AG04450 (cell line): ENCODE measurements around the gene PSMC6. TPM values are rescaled to one million over a fixed set of nuclear protein-coding genes. Genes with fewer than 3 reads are reported as not detected.
A peak's percentile ranks its signal among the peaks of the same experiment; 100 is the strongest.

ENCODE experiments used
- CTCF ChIA-PET: fragments of 300-600, 350-600 bp; formaldehyde crosslinking; extraction: SDS; loops from one replicate; lab custom pipeline; 2022; ENCODE audit warnings: antibody characterized with exemption, inconsistent platforms; lab: Charles Lee
- POLR2A ChIA-PET: fragments of 350-600 bp; formaldehyde crosslinking; extraction: SDS; loops from one replicate; lab custom pipeline; 2021; ENCODE audit warnings: antibody characterized with exemption, inconsistent platforms; lab: Yijun Ruan, JAX
- DNase-seq: peaks from one replicate; pipeline ENCODE4 v3.0.0-alpha.2; 2011; ENCODE audit warnings: low read depth, low spot score
- H3K27ac ChIP-seq: one replicate; pipeline ENCODE4 v1.5.1; 2012; ENCODE audit warnings: low read depth, low read length, control low read depth
- H3K27me3 ChIP-seq: one replicate; pipeline ENCODE4 v1.6.0; 2012; ENCODE audit warnings: low read length; ENCODE audit not compliant: control insufficient read depth, insufficient read depth
- H3K4me3 ChIP-seq: 2 replicates; pipeline ENCODE4 v1.5.1; 2011; ENCODE audit warnings: mild to moderate bottlenecking, low read depth, low read length, control low read depth
- H3K9me3 ChIP-seq: 2 replicates; pipeline ENCODE4 v1.5.1; 2012; ENCODE audit warnings: low read length; ENCODE audit not compliant: control insufficient read depth, insufficient read depth
- polyA plus RNA-seq: library from polyadenylated mRNA; depleted of rRNA; stranded (reverse); fragments of >200 nt; gene quantifications from 2 replicates; pipeline ENCODE4 v1.2.3, GENCODE V29; 2011
- TF ChIP-seq, protein P1 (sequence below): IDR thresholded peaks from 2 replicates; pipeline ENCODE4 v1.5.1; 2011; ENCODE audit warnings: low read depth, low read length, control low read depth, inconsistent platforms

The PSMC6 gene
- polyA plus RNA-seq, 1 experiment = 140 TPM

DNA sequence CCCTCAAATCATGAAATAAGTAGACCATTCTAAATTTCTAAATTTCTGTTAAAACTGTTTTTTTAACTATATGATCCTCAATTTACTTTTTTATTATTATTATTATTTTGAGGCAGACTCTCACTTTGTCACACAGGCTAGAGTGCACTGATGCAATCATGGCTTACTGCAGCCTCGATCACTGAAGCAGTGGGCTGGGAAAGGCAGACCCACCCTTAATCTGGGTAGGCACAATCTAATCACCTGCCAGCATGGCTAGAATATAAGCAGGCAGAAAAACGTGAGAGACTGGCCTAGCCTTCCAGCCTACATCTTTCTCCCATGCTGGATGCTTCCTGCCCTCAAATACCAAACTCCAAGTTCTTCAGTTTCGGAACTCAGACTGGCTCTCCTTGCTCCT lies 14.0 kb upstream of the PSMC6 start:
- Histone ChIP-seq H3K9me3 (no peaks in the 10 kb centered on the region), H3K4me3 (no peak overlapping the region), H3K27ac (no peak overlapping the region), H3K27me3 (no peaks in the 10 kb centered on the region)
- ChIA-PET CTCF (no interaction called here), POLR2A (no interaction called here)
- TF ChIP-seq, protein P1, sequence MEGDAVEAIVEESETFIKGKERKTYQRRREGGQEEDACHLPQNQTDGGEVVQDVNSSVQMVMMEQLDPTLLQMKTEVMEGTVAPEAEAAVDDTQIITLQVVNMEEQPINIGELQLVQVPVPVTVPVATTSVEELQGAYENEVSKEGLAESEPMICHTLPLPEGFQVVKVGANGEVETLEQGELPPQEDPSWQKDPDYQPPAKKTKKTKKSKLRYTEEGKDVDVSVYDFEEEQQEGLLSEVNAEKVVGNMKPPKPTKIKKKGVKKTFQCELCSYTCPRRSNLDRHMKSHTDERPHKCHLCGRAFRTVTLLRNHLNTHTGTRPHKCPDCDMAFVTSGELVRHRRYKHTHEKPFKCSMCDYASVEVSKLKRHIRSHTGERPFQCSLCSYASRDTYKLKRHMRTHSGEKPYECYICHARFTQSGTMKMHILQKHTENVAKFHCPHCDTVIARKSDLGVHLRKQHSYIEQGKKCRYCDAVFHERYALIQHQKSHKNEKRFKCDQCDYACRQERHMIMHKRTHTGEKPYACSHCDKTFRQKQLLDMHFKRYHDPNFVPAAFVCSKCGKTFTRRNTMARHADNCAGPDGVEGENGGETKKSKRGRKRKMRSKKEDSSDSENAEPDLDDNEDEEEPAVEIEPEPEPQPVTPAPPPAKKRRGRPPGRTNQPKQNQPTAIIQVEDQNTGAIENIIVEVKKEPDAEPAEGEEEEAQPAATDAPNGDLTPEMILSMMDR = no peak
- DNase-seq = no peak

DNA sequence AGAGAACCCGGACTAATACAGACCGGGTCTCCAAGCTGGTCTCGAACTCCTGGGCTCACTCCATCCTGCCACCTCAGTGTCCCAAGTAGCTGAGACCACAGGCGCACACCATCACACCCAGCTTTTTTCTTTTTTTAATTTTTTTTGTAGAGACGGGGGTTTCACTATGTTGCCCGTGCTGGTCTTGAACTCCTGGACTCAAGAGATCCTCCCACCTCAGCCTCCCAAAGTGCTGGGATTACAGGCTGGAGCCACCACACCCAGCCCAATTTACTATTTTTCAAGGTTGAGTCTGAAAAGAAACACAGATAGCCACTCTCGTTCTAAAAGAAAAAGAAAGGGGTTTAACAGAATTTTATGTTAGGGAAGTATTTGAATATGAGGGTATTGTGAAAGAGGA lies 13.5 kb upstream of the PSMC6 start:
- Histone ChIP-seq H3K27ac (no peak overlapping the region), H3K27me3 (no peaks in the 10 kb centered on the region), H3K4me3 (no peak overlapping the region), H3K9me3 (no peaks in the 10 kb centered on the region)
- ChIA-PET CTCF (no interaction called here), POLR2A (no interaction called here)
- TF ChIP-seq, protein P1 = no peak
- DNase-seq = no peak

DNA sequence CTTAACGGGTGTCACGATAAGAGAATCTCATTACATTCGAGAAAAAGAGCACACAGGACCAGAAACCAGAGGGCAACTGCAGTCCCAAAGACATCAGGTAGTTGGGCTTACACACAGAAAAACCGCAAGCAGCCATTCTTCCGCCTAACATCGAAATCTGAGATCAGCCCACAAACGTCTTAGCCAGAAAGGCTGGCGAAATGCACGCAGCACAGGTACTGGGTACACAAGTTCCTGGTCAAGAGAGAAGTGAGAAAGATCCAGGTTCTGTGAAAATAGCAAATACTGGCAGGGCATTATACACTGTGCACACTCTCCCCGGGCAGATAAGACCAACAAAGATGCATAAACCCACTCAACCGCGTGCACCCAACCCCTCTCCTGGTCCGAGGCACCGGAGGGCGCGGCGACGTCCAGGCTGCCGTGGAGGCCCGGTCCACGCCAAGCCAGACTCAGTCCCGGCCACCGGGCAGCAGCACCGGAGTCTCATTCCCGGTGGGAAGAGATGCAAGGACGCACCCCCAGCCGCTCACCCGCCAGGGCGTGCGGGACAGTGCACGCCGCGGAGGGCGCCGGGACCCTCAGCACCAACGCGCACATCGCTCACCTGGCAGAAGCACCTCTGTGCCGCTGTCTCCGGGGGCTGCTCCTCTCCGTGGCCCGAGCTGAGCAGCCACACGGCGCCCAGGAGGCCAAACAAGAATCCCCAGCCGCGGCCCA lies 12.1 kb upstream of the PSMC6 start:
- TF ChIP-seq, protein P1 = no peak
- Histone ChIP-seq H3K9me3 (no peaks in the 10 kb centered on the region), H3K27ac (peak overlapping the region; percentile 80), H3K27me3 (no peaks in the 10 kb centered on the region), H3K4me3 (peak overlapping the region; percentile 91)
- DNase-seq = no peak
- ChIA-PET POLR2A (interaction anchor here (0.6 to 1.4 kb wide), 7 partner anchors 11 to 1622 kb away, joined by 3 to 9 read pairs (median 3); partner anchors contain the start of gene STYX), CTCF (no interaction called here)

DNA sequence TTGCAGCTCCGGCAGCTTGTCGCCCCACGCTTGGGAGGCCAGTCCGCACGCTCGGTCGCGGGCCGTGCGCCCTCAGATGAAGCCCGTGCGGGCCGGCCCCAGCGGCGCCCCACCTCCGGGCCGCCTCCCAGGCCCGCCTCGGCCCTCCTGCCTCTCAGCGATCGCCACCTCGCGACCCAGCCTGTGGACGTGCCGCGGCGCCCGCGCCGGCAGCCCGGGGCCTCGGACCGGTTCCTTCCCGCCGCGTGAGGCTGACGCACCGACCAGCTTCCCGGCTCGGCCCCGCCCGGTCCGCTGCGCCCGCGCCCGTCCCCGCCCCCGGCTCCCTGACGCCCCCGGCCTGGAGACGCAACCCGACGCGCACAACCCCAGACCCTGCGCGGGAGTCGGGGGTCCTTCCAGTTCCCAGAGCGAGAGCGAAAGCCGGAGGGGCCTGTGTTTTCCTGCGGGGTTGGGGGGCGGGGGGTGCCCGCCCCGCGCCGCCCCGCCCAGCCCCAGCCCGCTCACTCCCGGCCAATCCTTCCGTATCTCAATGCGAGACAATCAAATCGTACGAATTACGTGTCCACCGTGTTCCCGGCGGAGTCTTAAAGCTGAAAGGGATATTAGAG lies 11.4 kb upstream of the PSMC6 start, which contains the start of gene ERO1A:
TSS of gene ERO1A (minus strand) at position 78 of the 611 bp plus-strand sequence. CDS start at position 1, 77 bp downstream.
- ChIA-PET CTCF (no interaction called here), POLR2A (interaction anchor here (0.6 to 1.4 kb wide), 9 partner anchors 10 to 1621 kb away, joined by 3 to 9 read pairs (median 3); partner anchors contain the start of gene STYX)
- peak within 1 kb of the TSS; percentile 91 for H3K4me3 ChIP-seq
- H3K9me3 ChIP-seq = no peaks in the 10 kb centered on the region
- peak; percentile 42 for DNase-seq
- TF ChIP-seq, protein P1 = no peak
- no peaks in the 10 kb centered on the region for H3K27me3 ChIP-seq
- H3K27ac ChIP-seq = peak within 1 kb of the TSS; percentile 82

DNA sequence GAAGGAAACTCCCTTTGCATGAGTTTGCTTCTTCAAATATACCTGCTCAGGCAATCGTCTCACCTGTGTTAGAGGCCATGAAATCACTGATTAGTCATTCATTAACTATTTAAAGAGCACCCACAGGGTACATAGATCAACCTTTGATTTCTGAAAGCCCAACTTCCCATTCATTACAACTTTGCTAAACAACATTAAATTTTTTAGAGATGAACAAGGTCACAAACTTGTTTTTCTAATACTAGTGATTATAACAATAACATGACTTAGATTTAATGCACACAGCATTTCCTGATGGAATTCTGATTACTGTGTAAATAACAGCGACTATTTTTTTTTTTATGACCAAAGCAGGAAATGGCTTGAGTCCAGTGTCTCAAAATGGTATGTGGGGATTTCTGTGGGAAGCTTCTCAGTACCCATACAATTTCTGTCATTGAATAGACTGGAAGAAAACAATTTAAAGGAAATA lies 6.3 kb upstream of the PSMC6 start:
- TF ChIP-seq, protein P1 = no peak
- Histone ChIP-seq H3K9me3 (no peaks in the 10 kb centered on the region), H3K27ac (no peak overlapping the region), H3K4me3 (no peak overlapping the region), H3K27me3 (no peaks in the 10 kb centered on the region)
- CTCF ChIA-PET = no interaction called here
- no peak for DNase-seq
- POLR2A ChIA-PET = interaction anchor here (0.7 kb wide), 1 partner anchor 124 kb away, joined by 5 read pairs; no protein-coding TSS in a partner anchor
